KMS-11 (cell line): ENCODE data around the gene TRMT112.
A peak's percentile ranks its signal among the peaks of the same experiment; 100 is the strongest.

Experiments used
- H2AFZ ChIP-seq: fragments of 200-600 bp; sonication (generic); 2 replicates; pipeline ENCODE4 v1.6.1; 2016; ENCODE audit warnings: antibody characterized with exemption, mixed run types, low read depth
- H3K27ac ChIP-seq: fragments of 200-600 bp; sonication (generic); 2 replicates; pipeline ENCODE4 v1.6.1; 2016; ENCODE audit warnings: mild to moderate bottlenecking, mixed run types
- H3K27me3 ChIP-seq: fragments of 200-600 bp; sonication (generic); 2 replicates; pipeline ENCODE4 v1.6.1; 2017; ENCODE audit warnings: mild to moderate bottlenecking, low read depth, mixed run types, moderate library complexity; ENCODE audit not compliant: insufficient read depth
- H3K36me3 ChIP-seq: fragments of 200-600 bp; sonication (generic); 2 replicates; pipeline ENCODE4 v1.6.1; 2017; ENCODE audit warnings: mild to moderate bottlenecking, mixed run types; ENCODE audit not compliant: insufficient read depth
- H3K4me1 ChIP-seq: fragments of 200-600 bp; sonication (generic); 2 replicates; pipeline ENCODE4 v1.6.1; 2016; ENCODE audit warnings: mild to moderate bottlenecking, low read depth, mixed run types; ENCODE audit not compliant: poor library complexity, severe bottlenecking
- H3K4me2 ChIP-seq: fragments of 200-600 bp; sonication (generic); 2 replicates; pipeline ENCODE4 v1.7.0; 2016; ENCODE audit warnings: mild to moderate bottlenecking, mixed run types
- H3K4me3 ChIP-seq: fragments of 200-600 bp; sonication (generic); IDR thresholded peaks from 2 replicates; pipeline ENCODE4 v1.6.1; 2017; ENCODE audit warnings: low read depth, low read length, mixed read lengths; ENCODE audit not compliant: insufficient read depth
- H3K79me2 ChIP-seq: fragments of 200-600 bp; sonication (generic); 2 replicates; pipeline ENCODE4 v1.6.1; 2016; ENCODE audit warnings: low read depth, mixed run types; ENCODE audit not compliant: insufficient read depth
- H3K9ac ChIP-seq: fragments of 200-600 bp; sonication (generic); 2 replicates; pipeline ENCODE4 v1.6.1; 2016; ENCODE audit warnings: mild to moderate bottlenecking, mixed run types
- H4K20me1 ChIP-seq: fragments of 200-600 bp; sonication (generic); 2 replicates; pipeline ENCODE4 v1.6.1; 2016; ENCODE audit warnings: mild to moderate bottlenecking, mixed run types; ENCODE audit not compliant: insufficient read depth
- CTCF ChIP-seq: fragments of 200-600 bp; sonication (generic); conservative IDR thresholded peaks from 2 replicates; pipeline ENCODE4 v1.6.1; 2017; ENCODE audit warnings: low read depth, mild to moderate bottlenecking, antibody characterized with exemption, low read length, moderate library complexity, mixed read lengths

The TRMT112 gene

DNA sequence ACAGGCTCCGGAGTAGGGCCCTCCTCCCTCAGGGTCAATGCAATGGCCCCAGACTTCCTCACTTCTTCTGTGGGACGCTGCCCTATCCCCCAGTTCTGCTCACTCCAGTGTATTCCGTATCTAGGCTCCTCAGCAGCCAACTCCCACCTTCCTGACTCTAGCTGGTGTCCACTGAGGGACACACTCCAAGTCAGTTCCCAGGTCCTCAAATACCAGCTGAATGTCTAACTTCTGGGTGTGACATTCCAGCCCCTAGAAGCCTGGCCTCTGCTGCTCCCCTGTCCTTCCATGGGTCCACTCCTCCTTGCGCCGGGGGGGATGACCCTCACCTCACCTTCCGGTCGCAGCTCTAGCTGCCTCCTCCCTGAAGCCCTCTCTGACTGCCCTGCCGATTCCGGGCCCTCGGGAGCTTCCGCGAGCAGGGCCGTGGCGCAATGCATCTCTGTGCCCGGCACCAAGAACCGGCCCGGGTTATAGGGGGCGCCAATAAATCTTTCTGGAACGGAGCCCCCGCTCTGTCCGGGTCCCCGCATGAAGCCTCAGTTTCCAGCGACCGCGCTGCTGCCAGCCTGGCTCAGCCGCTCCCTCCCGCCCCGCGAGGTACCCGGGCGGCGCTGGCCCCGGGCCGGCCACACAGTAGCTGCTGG lies 48.3 kb downstream of the TRMT112 start:
- H3K79me2 ChIP-seq = no peaks in the 10 kb centered on the region
- no peaks in the 10 kb centered on the region for H3K36me3 ChIP-seq
- H3K4me1 ChIP-seq = peaks cover 14% of the 10 kb centered on the region
- no peaks in the 10 kb centered on the region for H4K20me1 ChIP-seq
- H3K27me3 ChIP-seq = no peaks in the 10 kb centered on the region
- no peak overlapping the region for H3K4me3 ChIP-seq
- peak overlapping the region; percentile 68 for H2AFZ ChIP-seq
- peak overlapping the region; percentile 87 for H3K27ac ChIP-seq
- peak overlapping the region; percentile 86 for H3K4me2 ChIP-seq
- no peak for TF ChIP-seq CTCF
- peak overlapping the region; percentile 86 for H3K9ac ChIP-seq

DNA sequence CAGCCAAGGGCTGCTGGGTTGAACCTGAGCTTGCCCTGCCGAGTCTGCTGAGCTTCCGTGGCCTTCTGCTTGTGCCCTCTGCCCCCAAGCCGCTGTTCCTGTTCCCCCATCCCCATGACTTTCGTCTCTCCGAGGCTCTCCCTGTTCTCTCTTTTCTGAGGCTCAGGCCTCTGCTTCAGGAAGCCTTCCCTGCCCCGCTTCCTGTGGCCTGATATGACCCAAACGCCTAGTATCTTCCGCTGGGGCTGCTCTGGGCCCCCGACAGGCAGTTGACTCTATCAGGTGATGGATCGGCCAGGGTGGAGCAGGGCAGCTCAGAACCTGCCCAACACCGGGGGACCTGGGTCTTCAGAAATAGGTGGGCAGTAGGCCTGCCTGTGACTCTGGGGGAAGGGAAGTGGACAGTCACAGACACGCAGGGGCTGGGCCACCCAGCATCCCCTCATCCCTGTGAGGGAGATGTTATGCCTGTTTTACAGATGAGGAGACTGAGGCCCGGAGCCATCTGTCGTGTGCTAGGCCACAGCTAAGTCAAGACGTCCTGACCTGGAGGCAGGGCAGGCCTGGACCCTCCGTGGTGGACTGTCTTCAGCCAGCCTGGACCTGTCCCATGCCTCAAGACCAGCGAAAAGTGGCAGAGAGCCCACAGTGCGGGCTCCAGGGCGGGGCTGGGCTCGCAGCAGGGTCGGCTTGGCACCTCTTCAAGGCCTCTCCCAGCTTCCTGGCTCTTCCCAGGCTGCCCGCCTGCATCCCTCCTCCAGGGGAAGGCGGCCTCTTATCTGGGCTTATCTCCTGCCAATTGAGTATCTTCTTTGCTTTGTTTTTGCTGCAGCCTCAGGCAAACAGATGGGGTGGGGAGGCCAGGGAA lies 49.1 kb downstream of the TRMT112 start:
- Histone ChIP-seq H3K27ac (peak overlapping the region; percentile 87), H3K4me2 (peak overlapping the region; percentile 86), H3K4me3 (no peak overlapping the region), H2AFZ (no peak overlapping the region; the same call in 1 of the 2 replicates), H4K20me1 (no peaks in the 10 kb centered on the region), H3K79me2 (no peaks in the 10 kb centered on the region), H3K36me3 (no peaks in the 10 kb centered on the region), H3K4me1 (peaks cover 14% of the 10 kb centered on the region), H3K9ac (peak overlapping the region; percentile 86; the same call in 1 of the 2 replicates), H3K27me3 (no peaks in the 10 kb centered on the region)
- TF ChIP-seq CTCF = no peak

GRCh38 chr11:64267207-64267945 lies 50.0 kb downstream of the TRMT112 start:
- TF ChIP-seq CTCF = no peak
- Histone ChIP-seq H3K9ac (no peak overlapping the region; the same call in 1 of the 2 replicates), H3K4me1 (peaks cover 14% of the 10 kb centered on the region), H3K27ac (no peak overlapping the region), H3K27me3 (no peaks in the 10 kb centered on the region), H3K4me2 (no peak overlapping the region; the same call in 1 of the 2 replicates), H2AFZ (no peak overlapping the region), H3K79me2 (no peaks in the 10 kb centered on the region), H3K4me3 (no peak overlapping the region), H4K20me1 (no peaks in the 10 kb centered on the region), H3K36me3 (no peaks in the 10 kb centered on the region)
